GM19025 (cell line): ENCODE data around the gene DISP1.

Source experiments
- ATAC-seq: cut with Tn5 transposase; IDR thresholded peaks from one replicate; pipeline ENCODE4 v1.9.1; 2021; ENCODE audit warnings: mild to moderate bottlenecking, low read depth, moderate library complexity; ENCODE audit not compliant: unreplicated experiment

DISP1 gene, protein sequence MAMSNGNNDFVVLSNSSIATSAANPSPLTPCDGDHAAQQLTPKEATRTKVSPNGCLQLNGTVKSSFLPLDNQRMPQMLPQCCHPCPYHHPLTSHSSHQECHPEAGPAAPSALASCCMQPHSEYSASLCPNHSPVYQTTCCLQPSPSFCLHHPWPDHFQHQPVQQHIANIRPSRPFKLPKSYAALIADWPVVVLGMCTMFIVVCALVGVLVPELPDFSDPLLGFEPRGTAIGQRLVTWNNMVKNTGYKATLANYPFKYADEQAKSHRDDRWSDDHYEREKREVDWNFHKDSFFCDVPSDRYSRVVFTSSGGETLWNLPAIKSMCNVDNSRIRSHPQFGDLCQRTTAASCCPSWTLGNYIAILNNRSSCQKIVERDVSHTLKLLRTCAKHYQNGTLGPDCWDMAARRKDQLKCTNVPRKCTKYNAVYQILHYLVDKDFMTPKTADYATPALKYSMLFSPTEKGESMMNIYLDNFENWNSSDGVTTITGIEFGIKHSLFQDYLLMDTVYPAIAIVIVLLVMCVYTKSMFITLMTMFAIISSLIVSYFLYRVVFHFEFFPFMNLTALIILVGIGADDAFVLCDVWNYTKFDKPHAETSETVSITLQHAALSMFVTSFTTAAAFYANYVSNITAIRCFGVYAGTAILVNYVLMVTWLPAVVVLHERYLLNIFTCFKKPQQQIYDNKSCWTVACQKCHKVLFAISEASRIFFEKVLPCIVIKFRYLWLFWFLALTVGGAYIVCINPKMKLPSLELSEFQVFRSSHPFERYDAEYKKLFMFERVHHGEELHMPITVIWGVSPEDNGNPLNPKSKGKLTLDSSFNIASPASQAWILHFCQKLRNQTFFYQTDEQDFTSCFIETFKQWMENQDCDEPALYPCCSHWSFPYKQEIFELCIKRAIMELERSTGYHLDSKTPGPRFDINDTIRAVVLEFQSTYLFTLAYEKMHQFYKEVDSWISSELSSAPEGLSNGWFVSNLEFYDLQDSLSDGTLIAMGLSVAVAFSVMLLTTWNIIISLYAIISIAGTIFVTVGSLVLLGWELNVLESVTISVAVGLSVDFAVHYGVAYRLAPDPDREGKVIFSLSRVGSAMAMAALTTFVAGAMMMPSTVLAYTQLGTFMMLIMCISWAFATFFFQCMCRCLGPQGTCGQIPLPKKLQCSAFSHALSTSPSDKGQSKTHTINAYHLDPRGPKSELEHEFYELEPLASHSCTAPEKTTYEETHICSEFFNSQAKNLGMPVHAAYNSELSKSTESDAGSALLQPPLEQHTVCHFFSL (N-terminal part only)

DNA sequence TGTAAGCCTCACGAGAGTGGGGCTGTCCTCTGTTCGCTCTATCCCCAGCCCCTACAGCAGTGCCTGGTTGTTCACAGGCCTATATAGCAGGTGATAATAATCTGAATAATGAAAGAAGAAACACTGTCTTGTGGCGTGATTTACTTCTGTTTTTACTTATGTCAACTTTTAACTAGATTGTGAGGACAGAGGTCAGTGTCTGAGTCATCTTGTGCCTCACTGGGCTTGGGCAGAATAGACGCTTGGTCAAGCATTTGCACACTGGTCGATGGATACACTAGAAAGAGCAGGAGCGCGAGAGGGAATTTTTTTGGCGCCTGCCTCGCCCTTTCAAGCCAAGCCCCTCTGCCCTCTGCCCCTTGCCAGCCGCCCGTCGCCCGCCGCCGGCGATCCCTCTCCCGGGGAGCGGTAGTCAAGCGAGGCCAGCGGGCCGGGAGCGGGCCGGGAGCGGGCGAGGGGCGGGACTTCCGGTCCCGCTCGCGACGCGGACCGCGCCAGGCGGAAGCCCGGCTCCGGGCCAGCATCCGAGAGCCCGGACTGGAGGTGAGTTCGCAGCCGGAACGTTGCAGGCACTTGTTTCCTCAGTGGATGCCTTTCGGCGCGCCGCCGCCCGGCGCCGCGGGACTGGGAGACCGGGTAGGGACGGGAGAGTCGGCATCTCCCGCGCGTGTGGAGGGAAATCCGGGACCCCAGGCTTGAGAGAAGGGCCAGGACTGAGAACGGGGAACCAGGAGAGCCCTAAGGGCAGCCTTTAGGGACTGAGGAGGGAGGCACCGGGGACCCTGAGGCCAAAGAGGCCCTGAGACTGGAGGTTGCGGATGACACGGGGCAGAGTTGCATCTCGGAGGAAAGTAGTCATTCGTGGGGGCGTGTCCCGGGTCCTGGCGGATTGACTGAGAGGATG lies at the start of gene DISP1:
Gene DISP1 (plus strand): TSS at position 504 of the 904 bp plus-strand sequence. CDS start 127,785 bp downstream, outside the sequence.
- ATAC-seq, result peak; percentile 91

DNA sequence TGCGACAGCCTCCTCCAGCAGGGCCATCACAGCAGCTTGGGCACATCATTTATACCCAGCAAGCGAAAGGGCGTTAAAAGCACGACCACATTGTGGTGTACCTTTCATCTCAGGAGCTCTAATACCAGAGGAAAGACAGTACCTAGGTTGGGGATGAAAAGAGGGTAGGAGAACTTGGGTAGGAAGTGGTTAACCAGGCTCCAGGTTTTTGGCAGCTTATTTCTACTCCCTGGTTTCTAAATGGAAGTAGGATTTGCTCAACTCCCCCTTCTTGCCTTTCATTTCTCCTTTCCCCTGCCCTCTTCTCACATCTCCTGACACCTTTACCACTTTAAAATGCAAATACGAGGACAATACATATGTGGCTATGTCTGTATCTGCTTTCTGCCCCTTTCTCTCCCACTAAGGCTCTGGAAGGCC lies 47.7 kb upstream of the DISP1 start:
- ATAC-seq, result no peak

DNA sequence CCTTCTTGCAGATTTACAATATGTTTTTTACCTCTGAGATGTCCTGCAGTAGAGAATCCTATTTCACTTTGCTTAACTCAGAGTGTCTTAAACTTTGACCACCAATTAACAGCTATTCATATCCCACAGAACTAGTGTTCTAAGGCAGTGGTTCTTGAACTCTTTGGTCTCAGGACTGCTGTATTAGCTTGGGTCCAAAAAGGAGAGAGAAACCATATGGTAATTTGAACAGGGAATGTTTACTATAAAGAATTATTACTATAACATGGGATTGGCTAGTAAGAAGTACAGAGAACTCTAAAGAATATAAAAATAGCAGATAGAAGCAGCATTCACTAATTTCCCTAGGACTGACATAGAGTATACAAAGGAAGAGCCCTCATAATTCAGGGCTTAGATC lies 46.2 kb upstream of the DISP1 start:
- no peak for ATAC-seq

DNA sequence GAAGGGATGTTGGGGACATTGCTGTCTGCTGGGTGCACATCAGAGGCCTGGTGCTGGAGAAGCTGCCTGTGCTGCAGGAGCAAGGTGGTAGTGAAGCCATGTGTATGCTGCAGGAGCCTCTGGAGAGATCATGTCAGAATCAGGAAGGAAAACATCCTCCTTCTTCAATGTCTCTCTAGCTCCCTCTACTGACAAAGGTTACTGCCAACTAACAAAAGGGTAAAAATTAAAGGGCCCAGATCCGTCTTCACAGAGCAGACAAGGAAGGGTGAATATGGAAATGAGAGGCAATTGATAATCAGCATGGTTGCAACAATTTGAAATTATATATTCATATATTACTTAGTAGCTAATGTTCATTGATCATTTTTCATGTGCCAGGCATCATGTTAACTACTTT lies 45.7 kb upstream of the DISP1 start:
- ATAC-seq, result no peak

DNA sequence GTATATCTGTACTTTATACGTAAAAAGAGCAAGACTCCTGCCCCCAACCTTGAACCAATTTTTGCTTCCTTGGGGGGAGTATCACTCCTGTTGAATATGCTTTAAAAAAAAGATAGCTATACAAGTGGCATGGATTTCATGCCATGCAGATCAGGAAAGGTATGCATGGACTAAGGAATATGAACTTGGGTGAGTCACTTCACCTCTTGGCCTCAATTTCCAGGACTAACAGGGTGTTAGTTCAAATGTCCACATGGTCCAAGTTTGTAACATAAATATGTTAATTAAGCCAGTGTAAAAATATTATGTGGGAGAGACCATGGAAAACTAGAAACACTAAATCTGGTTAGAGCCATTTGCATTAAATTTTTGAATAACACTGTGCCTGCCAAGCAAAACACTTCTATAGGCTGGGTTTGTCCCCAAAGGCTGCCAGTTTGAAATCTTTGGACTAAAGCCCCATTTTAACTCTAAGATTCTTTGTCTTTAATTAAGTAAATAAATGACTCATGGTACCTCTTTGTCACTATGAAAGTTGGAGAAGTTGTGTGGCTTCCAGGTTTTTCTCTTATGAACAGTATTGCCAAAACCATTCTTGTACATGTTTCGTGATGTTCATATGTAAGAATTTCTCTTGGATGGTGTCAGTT lies 44.7 kb upstream of the DISP1 start:
- no peak for ATAC-seq

DNA sequence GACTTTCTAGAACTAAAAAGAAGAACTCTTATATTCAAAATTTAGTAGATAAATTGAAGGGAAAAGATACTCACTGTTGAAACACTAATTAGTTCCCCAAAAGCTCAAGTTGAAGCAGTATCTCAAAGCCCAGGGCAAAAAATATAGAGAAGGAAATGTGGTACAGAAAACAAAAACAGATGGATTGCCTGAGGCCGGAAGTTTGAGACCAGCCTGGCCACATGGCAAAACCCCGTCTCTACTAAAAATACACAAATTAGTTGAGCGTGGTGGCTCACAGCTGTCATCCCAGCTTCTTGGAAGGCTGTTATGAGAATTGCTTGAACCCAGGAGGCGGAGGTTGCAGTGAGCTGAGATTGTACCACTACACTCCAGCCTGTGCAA lies 41.9 kb upstream of the DISP1 start:
- no peak for ATAC-seq

DNA sequence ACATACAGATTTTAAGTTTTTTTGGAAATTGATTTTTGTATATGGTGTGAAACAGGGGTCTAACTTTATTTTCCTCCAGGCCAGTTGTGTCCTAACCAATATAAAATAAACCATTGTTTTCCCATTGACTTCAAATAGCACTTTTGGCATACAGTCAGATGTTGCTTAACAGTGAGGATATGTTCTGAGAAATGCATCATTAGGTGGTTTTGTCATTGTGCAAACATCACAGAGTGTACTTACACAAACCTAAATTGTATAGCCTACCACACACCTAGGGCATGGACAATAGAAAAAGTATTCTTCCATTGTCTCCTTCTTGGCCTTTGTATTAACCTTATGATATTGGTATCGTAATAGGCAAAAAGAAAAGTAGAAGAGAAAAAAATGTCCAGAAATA lies 37.4 kb upstream of the DISP1 start:
- ATAC-seq, result no peak

DNA sequence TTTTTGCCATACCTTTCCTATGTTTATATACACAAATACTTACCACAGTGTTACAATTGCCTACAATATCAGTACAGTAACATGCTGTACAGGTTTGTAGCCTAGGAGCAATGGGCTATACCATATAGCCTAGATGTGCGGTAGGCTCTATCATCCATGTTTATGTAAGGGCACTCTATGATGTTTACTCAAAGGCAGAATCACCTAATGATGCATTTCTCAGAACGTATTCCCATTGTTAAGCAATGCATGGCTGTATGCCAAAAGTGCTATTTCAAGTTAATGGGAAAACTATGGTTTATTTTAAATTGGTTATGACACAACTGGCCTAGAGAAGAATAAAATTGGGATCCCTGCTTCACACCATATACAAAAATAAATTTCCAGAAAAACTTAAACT lies 36.9 kb upstream of the DISP1 start:
- no peak for ATAC-seq

DNA sequence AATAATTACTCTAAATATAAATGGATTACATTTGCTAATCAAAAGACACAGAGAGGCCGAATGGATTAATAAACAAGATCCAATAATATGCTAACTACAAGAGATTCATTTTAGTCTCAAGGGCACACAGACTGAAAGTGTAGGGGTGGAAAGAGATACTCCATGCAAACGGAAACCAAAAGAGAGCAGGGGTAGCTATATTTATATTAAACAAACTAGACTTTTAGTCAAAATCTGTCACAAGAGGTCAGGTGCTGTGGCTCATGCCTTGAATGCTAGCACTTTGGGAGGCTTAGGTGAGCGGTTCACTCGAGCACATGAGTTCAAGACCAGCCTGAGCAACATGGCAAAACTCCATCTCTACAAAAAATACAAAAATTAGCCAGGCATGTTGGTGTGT lies 33.6 kb upstream of the DISP1 start:
- ATAC-seq, result no peak

DNA sequence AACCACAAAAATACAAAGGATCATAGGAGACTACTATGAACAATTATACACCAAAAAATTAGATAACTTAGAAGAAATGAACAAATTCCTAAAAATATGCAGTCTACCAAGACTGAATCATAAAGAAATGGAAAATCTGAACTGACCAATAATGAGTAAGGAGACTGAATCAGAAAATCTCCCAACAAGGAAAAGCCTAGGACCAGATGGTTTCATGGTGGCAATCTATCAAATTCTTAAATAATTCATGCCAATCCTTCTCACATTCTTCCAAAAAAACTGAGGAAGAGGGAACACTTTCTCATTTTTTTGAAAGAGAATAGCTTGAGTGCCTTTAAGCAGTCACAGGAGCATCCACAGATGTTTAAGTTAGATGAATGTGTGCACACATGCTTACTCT lies 31.8 kb upstream of the DISP1 start:
- no peak for ATAC-seq

DNA sequence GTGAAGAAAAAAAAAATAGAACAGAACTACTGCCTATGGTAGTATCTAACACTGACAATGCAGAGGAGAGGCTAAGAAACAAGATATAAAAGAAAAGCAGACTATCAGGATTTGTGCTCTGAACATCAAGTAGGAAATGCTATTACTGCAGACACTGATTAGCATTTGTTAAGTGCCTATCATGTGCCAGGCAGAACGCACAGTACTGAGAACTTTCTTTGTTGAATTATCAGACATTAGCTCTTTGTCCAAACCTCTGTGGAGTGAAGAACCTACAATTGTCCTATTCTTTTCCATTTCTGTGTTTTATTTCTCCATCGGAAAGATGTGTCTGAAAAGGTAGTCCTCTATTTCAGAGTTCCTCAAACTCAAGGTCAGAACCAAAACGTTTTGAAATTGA lies 30.5 kb upstream of the DISP1 start:
- ATAC-seq, result no peak

DNA sequence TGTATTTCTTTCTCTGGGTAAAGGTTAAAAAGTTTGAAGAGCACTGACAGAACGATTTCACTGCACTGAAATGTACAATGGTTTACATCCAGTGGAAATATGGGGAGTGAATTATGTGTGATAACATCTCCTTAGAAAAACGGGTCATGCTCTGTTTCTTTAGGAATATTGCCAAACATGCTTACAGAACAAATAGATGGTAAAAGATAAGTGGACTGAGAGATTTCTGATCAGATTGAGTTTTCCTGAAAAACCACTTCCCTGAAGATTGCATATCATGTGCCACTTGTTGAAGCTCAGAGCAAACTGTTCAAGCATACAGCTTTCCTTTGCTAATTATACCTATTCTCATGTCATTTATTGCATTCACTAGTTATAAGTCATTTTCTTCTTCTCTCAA lies 29.9 kb upstream of the DISP1 start:
- ATAC-seq, result no peak

DNA sequence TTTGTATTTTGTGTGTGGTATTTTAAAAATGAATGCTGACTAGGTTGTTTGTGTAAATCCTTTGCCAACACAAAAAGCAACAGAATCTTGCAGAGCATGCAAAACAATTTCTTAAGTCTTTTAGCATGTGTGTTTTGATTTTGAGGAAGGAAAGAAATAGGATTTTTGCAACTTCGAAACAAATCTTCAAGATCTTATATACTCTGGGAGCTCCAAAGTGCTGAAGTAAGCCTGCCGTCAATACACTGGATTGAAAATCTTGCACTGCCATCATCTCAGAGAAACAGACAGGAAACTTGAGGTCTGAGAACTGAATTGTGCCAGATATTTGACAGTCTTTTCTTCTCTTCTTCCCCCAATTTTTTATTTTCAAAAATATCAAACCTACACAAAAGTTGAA lies 29.3 kb upstream of the DISP1 start:
- no peak for ATAC-seq

DNA sequence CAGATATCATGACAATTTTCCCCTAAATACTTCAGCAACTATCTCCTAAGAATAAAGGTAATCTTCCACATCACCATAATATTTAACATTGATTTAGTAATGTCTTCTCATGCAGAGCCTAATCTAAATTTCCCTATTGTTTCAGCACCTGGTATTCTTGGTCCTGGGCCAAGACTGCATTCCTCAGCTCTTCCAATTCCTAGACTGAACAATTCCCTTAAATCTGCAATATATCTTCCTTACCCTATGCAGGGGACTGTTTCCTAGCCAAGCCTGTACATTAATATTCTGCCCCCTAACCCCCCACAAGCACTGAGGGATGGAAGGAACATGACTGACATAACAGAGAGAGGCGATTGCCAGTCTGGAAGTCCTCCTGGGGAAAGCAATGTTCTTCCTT lies 28.7 kb upstream of the DISP1 start:
- no peak for ATAC-seq

DNA sequence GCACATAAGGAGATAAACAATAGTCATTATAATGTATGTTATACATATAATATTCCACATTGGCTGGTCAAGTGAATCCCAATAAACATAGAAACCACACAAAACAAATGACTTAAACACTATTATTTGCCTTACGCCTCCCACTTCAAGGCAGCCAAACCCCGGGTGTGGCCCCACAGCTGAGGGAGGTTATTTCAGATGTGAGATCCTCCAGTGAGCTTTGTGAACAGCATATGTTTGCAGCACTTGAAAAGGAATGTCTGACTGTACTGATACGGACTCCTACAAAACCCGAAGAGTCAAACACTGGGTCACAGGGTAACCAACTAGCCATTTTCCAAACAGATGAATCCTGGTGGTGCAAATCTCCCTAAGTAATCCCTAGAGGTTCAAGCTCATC lies 27.1 kb upstream of the DISP1 start:
- no peak for ATAC-seq

DNA sequence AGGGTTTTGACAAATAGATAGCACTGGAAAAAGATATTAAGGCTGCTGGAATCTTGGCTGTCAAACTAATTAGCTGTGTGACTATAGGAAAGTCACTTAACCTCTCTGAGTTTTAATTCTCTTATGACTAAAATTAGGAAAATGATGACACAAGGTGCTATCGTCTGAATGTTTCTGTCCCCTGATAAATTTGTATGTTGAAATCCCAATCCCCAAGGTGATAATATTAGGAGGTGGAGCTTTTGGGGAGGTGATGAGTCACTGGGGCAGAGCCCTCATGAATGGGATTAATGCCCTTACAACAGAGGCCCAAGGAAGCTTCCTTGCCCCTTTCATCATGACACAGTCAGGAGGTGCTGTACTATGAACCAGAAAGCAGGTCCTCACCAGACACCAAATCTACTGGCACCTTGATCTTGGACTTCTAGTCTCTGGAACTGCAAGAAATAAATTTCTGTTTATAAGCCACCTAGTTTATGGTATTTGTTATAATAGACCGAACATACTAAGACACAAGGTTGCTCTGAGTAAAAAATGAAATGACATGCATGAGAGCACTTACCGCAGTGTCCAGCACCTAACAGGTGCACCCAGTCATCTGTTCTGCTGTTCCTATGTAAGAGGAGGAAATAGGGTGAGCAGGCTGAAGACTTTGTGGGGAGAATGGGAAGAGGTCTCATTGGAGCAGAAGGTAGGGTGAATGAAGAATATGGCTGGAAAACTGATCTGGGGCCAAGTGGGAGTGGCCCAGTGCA lies 26.3 kb upstream of the DISP1 start:
- no peak for ATAC-seq

DNA sequence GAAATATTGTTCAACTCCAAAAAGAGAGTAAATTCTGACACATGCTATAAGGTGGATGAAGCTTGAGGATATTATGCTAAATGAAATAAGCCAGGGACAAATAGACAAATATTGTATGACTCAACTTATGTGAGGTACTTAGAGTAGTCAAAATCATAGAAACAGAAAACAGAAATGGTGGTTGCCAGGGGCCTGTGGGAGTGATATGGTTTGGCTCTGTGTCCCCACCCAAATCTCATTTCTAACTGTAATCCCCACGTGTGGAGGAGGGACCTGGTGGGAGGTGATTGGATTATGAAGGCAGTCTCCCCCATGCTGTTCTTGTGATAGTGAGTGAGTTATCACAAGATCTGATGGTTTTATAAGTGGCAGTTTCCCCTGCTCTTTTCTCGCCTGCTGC lies 24.7 kb upstream of the DISP1 start:
- no peak for ATAC-seq

DNA sequence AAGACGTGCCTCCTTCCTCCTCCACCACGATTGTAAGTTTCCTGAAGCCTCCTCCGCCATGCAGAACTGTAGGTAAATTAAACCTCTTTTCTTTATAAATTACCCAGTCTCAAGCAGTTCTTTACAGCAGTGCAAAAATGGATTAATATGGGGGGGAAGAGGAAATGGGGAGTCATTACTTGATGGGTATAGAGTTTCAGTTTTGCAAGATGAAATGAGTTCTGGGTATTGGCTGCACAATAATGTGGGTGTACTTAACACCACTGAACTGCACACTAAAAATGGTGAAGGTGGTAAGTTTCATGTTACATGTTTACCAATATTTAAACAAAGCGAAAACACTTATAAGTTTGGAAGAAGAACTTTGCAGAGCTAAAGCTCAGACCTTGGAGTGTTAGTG lies 24.3 kb upstream of the DISP1 start:
- ATAC-seq, result no peak
